ENCODE measurements around the gene MEGF11. TPM values are rescaled to one million over a fixed set of nuclear protein-coding genes. Genes with fewer than 3 reads are reported as not detected.

MEGF11 gene
- total RNA-seq, 4 donors from 2014 or later, result 0.20 TPM; not detected in 3

- H3K4me3 ChIP-seq (replicated peaks in 1 of 3), result no peak overlapping the region
- H3K27me3 ChIP-seq, result no peaks in the 10 kb centered on the region
- H3K27ac ChIP-seq, result no peak overlapping the region
- TF ChIP-seq POLR2A (IDR thresholded peaks at IDR 0.05) (no peak), CTCF (IDR thresholded peaks at IDR 0.05) (no peak)
- H3K4me1 ChIP-seq, result no peaks in the 10 kb centered on the region
- H3K9me3 ChIP-seq, result no peaks in the 10 kb centered on the region
- DNase-seq, result no peak
- H3K36me3 ChIP-seq, result no peaks in the 10 kb centered on the region
- WGBS, 2 donors, result 40 to 47% methylated on average over 2 to 6 of the region's 6 CpGs
- intact Hi-C loops (cut with DNase I), result no loop called here
These were observed 187.1 kb downstream of the MEGF11 start for GRCh38 chr15:66066481-66066880.

- 47 to 51% methylated on average over 4 of the region's 4 CpGs for WGBS, 2 donors
- intact Hi-C loops (cut with DNase I), result no loop called here
- no peaks in the 10 kb centered on the region for H3K36me3 ChIP-seq
- no peaks in the 10 kb centered on the region for H3K27me3 ChIP-seq
- no peak overlapping the region for H3K27ac ChIP-seq
- no peaks in the 10 kb centered on the region for H3K4me1 ChIP-seq
- no peaks in the 10 kb centered on the region for H3K9me3 ChIP-seq
- TF ChIP-seq CTCF (IDR thresholded peaks at IDR 0.05), result no peak
- no peak for TF ChIP-seq POLR2A (IDR thresholded peaks at IDR 0.05)
- no peak for DNase-seq
- H3K4me3 ChIP-seq (replicated peaks in 1 of 3), result no peak overlapping the region
These were observed 187.5 kb downstream of the MEGF11 start for GRCh38 chr15:66066005-66066404.

DNA sequence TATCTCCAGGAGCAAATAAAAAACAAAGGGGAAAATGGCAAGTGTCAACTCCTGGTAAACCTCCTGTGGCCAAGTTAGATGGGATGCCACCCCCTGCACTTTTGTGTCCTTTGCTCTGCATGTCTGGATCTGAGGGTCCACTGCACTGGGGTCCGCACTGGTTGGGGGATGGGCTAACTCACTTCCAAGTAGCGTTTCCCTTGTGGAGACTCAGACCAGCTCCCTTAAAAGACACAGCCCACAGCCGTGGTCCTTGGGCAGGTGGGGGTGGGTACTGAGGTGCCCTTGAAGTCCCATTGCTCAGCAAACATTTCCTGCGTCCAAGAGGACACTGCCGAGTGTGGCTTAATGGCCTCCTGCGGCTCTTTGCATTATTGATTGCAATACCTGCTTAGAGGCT, 188.2 kb downstream of the MEGF11 start:
- intact Hi-C loops (cut with DNase I), result no loop called here
- no peaks in the 10 kb centered on the region for H3K36me3 ChIP-seq
- H3K27ac ChIP-seq, result no peak overlapping the region
- no peaks in the 10 kb centered on the region for H3K4me1 ChIP-seq
- H3K9me3 ChIP-seq, result no peaks in the 10 kb centered on the region
- 49 to 55% methylated on average over 6 of the region's 6 CpGs for WGBS, 2 donors
- DNase-seq, result no peak
- no peak for TF ChIP-seq CTCF (IDR thresholded peaks at IDR 0.05)
- no peak for TF ChIP-seq POLR2A (IDR thresholded peaks at IDR 0.05)
- H3K4me3 ChIP-seq (replicated peaks in 1 of 3), result no peak overlapping the region
- H3K27me3 ChIP-seq, result no peaks in the 10 kb centered on the region

DNA sequence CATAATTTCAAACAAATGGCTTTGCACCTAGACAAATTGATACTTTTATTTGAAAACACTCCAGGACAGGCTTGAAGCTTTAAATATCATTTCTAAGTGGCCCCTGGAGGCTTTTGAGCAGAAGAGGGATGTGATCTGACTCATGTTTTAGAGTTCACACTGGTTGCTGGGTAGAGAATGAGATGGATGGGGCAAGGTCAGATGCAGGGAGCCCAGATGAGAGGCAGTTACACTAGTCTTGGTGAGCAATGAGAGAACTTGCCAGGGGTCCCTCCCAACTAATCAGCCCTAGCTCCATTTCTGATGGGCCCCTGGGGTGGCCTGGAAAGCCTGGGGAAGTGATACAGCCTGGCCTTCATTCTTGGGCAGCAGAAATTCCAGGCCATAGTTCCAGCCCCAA, 190.4 kb downstream of the MEGF11 start:
- H3K4me1 ChIP-seq, result no peaks in the 10 kb centered on the region
- intact Hi-C loops (cut with DNase I), result no loop called here
- no peaks in the 10 kb centered on the region for H3K9me3 ChIP-seq
- H3K36me3 ChIP-seq, result no peaks in the 10 kb centered on the region
- DNase-seq, result no peak
- TF ChIP-seq POLR2A (IDR thresholded peaks at IDR 0.05) (no peak), CTCF (IDR thresholded peaks at IDR 0.05) (no peak)
- H3K27ac ChIP-seq, result no peak overlapping the region
- no peak overlapping the region for H3K4me3 ChIP-seq (replicated peaks in 1 of 3)
- no peaks in the 10 kb centered on the region for H3K27me3 ChIP-seq

DNA sequence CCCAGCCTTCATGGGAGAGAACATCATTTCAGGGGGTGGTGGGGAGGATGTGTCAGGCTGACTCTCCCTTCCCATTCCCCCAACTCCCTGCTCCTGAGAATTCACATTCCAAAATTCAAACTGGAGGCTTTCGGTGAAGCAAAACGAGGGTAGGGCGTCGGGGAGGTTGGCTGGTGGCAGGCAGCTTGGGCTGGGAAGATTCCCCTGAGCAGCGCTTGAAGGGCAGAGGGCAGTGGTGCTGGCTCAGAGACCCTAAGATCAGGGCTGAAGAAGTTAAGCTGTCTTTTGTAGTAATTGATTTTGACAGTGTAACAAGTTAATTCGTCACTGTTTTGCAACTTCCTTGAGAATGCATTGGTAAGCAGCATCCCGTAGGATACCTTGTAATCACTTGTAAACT, 196.5 kb downstream of the MEGF11 start:
- WGBS, 2 donors, result 60 to 61% methylated on average over 7 of the region's 7 CpGs
- no peak for DNase-seq
- TF ChIP-seq POLR2A (IDR thresholded peaks at IDR 0.05) (no peak), CTCF (IDR thresholded peaks at IDR 0.05) (no peak)
- H3K4me3 ChIP-seq (replicated peaks in 1 of 3), result no peak overlapping the region
- H3K36me3 ChIP-seq, result no peaks in the 10 kb centered on the region
- H3K4me1 ChIP-seq, result no peaks in the 10 kb centered on the region
- intact Hi-C loops (cut with DNase I), result no loop called here
- no peaks in the 10 kb centered on the region for H3K9me3 ChIP-seq
- H3K27ac ChIP-seq, result no peak overlapping the region
- H3K27me3 ChIP-seq, result no peaks in the 10 kb centered on the region
